Stimulated activated naive CD8-positive, alpha-beta T cell treated with anti-CD3 and anti-CD28 coated beads, Interleukin-15, Interleukin-2, amounts not matched to agents 100 U/mL and 50 U/mL, for 24 hours (primary cell): ENCODE data around the gene ZNF587B.
A peak's percentile ranks its signal among the peaks of the same experiment; 100 is the strongest.
"Not testable (repeated sequence)": the region's sequence is repeated elsewhere in the genome, so short reads cannot be mapped to it uniquely, and the experiment has no call there.

ENCODE experiments used
- ATAC-seq: fragments of 150-1000 bp; cut with Tn5 transposase; one replicate; pipeline ENCODE4 v1.10.0; 2021
- DNase-seq: peaks from one replicate; pipeline ENCODE4 v3.0.0; 2021

ZNF587B gene

GRCh38 chr19:57819475-57820148 lies 10.5 kb upstream of the ZNF587B start:
- ATAC-seq: peak; percentile 96
- peak; percentile 74 for DNase-seq

DNA sequence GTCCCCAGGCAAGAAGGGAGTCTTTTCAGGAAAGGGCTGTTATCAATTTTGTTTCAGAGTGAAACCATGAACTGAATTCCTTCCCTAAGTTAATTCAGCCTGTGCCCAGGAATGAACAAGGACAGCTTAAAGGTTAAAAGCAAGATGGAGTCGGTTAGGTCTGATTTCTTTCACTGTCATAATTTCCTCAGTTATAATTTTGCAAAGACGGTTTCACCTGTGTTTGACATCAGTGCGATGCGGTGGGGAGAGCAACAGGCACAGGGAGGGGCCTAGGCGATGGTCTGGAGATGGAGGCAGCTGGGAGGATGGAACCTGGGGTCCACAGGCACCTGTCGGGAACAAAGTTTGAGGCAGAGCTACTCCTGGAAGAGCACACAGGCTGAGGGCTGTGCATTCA lies 9.5 kb upstream of the ZNF587B start:
- ATAC-seq (no peak), DNase-seq (no peak)

GRCh38 chr19:57821095-57821494 lies 9.0 kb upstream of the ZNF587B start:
- not testable (repeated sequence) for DNase-seq, ATAC-seq

DNA sequence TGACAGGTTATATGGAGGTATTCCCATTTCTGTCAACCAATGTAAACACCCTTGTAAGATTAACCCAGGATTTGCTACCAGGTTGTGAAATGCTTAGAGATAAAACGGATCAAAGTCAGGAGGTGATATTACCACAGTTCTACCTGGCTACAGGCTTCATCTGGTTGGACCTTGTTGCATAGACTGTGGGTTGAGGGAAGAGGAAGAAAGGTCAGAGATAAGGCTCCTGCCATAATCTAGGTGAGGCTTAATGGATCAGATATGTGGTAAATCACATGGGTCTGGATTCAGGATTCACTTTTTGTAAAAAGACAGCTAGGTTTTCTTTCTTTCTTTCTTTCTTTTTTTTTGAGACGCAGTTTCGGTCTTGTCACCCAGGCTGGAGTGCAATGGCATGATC lies 8.6 kb upstream of the ZNF587B start:
- not testable (repeated sequence) for DNase-seq, ATAC-seq

- DNase-seq, ATAC-seq: not testable (repeated sequence)
Observed at GRCh38 chr19:57823155-57823554, 6.9 kb upstream of the ZNF587B start.

DNA sequence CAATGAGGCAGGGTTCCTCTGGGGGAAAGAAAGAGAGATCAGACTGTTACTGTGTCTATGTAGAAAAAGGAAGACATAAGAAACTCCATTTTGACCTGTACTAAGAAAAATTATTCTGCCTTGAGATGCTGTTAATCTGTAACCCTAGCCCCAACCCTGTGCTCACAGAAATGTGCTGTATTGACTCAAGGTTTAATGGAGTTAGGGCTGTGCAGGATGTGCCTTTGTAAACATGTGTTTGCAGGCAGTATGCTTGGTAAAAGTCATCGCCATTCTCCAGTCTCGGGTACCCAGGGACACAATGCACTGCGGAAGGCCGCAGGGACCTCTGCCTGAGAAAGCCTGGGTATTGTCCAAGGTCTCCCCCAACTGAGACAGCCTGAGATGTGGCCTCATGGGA lies 6.5 kb upstream of the ZNF587B start:
- ATAC-seq, DNase-seq: not testable (repeated sequence)

DNA sequence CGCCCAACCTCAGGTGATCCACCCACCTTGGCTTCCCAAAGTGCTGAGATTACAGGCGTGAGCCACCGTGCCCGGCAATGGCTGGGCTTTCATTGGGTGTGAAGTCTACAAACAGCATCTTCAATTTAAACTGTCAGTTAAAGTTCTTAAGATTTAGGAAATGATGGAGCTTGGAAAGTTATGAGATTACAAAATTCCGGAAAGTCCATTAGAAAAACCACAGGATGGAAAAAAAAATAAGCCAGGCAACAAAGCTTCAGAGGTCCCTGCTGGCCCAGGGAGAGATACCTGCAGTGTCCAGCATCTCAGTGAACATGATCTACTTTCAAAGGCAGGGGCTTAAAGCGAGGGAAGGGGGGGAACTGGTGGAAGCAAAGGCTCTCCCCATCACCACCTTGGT lies 4.6 kb upstream of the ZNF587B start:
- ATAC-seq: no peak
- DNase-seq: no peak

DNA sequence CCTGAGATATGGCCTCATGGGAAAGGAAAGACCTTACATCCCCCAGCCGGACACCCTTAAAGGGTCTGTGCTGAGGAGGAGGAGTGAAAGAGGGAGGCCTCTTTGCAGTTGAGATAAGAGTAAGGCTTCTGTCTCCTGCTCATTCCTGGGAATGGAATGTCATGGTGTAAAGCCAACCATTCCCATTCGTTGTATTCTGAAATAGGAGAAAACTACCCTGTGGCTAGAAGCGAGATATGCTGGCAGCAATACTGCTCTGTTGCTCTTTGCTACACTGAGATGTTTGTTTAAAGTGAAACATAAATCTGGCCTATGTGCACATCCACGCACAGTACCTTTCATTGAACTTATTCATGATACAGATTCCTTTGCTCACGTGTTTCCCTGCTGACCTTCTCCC lies 783 bp upstream of the ZNF587B start:
- ATAC-seq (no peak), DNase-seq (no peak)

- ATAC-seq, DNase-seq: not testable (repeated sequence)
Observed at GRCh38 chr19:57836991-57837390, 6.9 kb downstream of the ZNF587B start.

GRCh38 chr19:57838622-57839191 lies 8.6 kb downstream of the ZNF587B start:
- not testable (repeated sequence) for DNase-seq
- peak; percentile 66 for ATAC-seq

DNA sequence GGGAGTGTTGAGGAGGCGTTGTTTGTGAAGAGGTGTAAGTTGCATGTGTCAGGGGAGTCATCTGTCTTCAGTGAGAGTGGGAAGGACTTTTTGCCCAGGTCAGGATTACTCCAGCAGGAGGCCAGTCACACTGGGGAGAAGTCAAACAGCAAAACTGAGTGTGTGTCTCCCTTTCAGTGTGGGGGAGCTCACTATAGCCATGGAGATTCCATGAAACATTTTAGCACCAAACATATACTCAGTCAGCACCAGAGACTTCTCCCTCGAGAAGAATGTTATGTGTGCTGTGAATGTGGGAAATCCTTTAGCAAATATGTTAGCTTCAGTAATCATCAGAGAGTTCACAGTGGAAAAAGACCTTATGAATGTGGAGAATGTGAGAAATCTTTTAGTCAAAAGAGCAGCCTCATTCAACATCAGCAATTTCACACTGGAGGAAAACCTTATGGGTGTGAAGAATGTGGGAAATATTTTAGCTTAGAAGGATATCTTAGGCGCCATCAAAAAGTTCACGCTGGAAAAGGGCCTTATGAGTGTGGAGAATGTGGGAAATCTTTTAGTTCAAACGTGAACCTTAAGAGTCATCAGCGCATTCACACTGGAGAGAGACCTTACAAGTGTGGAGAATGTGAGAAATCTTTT lies 11.1 kb downstream of the ZNF587B start:
- DNase-seq (no peak), ATAC-seq (no peak)

- DNase-seq, ATAC-seq: not testable (repeated sequence)
Observed at GRCh38 chr19:57847164-57847563, 17.1 kb downstream of the ZNF587B start.

DNA sequence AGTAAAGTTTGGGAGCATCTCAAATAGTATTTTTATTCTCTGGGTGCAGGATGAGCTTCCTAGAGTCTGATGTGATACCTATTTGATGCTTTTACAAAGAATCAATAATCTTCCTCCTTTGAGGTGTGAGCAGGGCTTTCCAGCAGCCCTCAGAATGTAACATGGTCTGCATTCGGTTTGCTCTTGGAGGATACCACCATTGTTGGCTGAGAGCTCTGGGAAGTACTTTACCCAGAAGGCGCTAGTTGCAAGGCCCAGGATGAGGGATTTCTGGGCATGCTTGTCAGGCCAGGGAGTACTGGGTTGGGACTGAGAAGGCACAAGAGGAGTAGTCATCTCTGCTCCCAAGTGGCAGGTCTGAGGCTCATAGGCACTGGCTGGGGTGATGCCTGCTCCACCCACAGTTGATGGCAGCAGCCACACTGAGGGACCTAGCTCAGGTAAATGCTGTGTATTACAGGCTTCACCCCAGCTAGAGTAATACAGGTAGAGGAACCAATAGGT lies 19.1 kb downstream of the ZNF587B start:
- DNase-seq: not testable (repeated sequence)
- ATAC-seq: peak; percentile 37

- ATAC-seq (peak; percentile 99), DNase-seq (peak; percentile 79)
Observed at GRCh38 chr19:57849666-57850473, 19.8 kb downstream of the ZNF587B start, which contains the start of gene ZNF587. TSS of gene ZNF587 (plus strand) at chr19:57849859. CDS start at chr19:57850039, 180 bp downstream.

DNA sequence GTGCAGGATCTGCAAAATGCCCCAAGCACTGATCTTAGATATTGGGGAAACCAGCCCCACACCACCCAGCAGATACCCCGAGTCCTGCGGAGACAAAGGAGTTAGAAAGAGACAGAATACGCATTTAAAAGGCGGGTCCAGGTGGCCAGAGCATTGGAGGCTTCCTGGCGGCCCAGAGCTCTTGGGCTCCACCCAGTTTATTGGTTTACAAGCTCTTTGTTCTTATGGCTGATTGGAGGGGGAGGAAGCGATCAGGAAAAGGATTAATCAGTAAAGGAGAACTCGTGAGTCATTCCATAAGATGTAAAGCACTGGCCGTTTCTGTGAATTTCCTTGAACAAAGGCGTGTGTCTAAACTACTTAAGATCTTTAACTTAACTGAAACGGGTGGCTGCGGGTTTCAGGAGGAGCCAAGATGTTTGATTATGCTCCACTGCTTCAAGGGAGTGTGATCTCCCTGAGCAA lies 20.5 kb downstream of the ZNF587B start:
- ATAC-seq: no peak
- DNase-seq: peak; percentile 7

GRCh38 chr19:57851812-57852603 lies 21.9 kb downstream of the ZNF587B start:
- not testable (repeated sequence) for ATAC-seq, DNase-seq

- not testable (repeated sequence) for ATAC-seq, DNase-seq
Observed at GRCh38 chr19:57854117-57854516, 24.0 kb downstream of the ZNF587B start.

GRCh38 chr19:57862351-57862750 lies 32.3 kb downstream of the ZNF587B start:
- ATAC-seq, DNase-seq: not testable (repeated sequence)

DNA sequence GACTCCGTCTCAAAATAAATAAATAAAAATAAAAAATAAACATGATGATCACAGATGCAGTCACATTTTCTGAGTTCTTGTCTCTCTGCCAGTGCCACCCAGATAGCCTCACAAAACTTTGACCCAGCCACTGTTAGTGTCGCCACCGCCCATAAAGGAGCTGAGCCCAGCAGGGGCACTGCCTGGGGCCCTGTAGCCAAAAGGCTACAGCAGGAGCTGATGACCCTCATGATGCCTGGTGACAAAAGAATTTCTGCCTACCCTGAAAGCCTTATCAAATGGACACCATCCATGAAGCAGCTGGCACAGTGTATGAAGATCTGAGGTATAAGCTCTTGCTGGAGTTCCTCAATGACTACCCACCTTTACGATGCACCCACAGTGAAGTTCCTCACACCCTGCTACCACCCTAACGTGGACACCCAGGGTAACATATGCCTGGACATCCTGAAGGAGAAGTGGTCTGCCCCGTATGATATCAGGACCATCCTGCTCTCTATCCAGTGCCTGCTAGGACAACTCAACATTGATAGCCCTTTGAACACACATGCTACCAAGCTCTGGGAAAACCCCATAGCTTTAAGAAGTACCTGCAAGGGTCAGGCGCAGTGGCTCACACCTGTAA lies 37.9 kb downstream of the ZNF587B start:
- ATAC-seq (no peak), DNase-seq (no peak)

GRCh38 chr19:57869655-57870054 lies 39.6 kb downstream of the ZNF587B start:
- DNase-seq, ATAC-seq: not testable (repeated sequence)

GRCh38 chr19:57870225-57870624 lies 40.1 kb downstream of the ZNF587B start:
- ATAC-seq: no peak
- DNase-seq: no peak
